ENCODE measurements around the gene CYSRT1. TPM values are rescaled to one million over a fixed set of nuclear protein-coding genes. Genes with fewer than 3 reads are reported as not detected.
A peak's percentile ranks its signal among the peaks of the same experiment; 100 is the strongest.

The CYSRT1 gene
- total RNA-seq, 1 experiment from 2014 or later = 1.4 TPM

- H3K4me3 Mint-ChIP-seq (ENCODE audit: unreplicated experiment) = no peak overlapping the region
- no peaks in the 10 kb centered on the region for H3K27me3 Mint-ChIP-seq (ENCODE audit: insufficient read depth, unreplicated experiment)
- POLR2A ChIA-PET = interaction anchor here (1.7 to 1.9 kb wide), 3 partner anchors 10 to 30 kb away, joined by 5 to 7 read pairs (median 5); partner anchors contain the start of genes NDOR1, SSNA1 and TMEM203
- CTCF ChIA-PET = interaction anchor here (0.9 to 1.0 kb wide), 2 partner anchors 18 to 23 kb away, joined by 3 to 4 read pairs; no protein-coding TSS in a partner anchor
- peaks cover 5% of the 10 kb centered on the region for H3K4me1 Mint-ChIP-seq (ENCODE audit: insufficient read depth, unreplicated experiment)
- DNase-seq (ENCODE audit: unreplicated experiment) = no peak
- TF ChIP-seq, protein P1, sequence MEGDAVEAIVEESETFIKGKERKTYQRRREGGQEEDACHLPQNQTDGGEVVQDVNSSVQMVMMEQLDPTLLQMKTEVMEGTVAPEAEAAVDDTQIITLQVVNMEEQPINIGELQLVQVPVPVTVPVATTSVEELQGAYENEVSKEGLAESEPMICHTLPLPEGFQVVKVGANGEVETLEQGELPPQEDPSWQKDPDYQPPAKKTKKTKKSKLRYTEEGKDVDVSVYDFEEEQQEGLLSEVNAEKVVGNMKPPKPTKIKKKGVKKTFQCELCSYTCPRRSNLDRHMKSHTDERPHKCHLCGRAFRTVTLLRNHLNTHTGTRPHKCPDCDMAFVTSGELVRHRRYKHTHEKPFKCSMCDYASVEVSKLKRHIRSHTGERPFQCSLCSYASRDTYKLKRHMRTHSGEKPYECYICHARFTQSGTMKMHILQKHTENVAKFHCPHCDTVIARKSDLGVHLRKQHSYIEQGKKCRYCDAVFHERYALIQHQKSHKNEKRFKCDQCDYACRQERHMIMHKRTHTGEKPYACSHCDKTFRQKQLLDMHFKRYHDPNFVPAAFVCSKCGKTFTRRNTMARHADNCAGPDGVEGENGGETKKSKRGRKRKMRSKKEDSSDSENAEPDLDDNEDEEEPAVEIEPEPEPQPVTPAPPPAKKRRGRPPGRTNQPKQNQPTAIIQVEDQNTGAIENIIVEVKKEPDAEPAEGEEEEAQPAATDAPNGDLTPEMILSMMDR (IDR thresholded peaks at IDR 0.05; ENCODE audit: unreplicated experiment) = no peak
- peaks cover 12% of the 10 kb centered on the region for H3K36me3 Mint-ChIP-seq (ENCODE audit: insufficient read depth, unreplicated experiment)
- no peak overlapping the region for H3K27ac Mint-ChIP-seq (ENCODE audit: low read depth, unreplicated experiment)
- intact Hi-C loops (cut with micrococcal nuclease) = no loop called here
- H3K9me3 Mint-ChIP-seq (ENCODE audit: unreplicated experiment) = no peaks in the 10 kb centered on the region
- no TSS peak for BruUV-seq (replicated peaks)
Observed at GRCh38 chr9:137218754-137219271, 6.2 kb upstream of the CYSRT1 start.

GRCh38 chr9:137219757-137220316, 5.1 kb upstream of the CYSRT1 start:
- H3K27ac Mint-ChIP-seq (ENCODE audit: low read depth, unreplicated experiment) = no peak overlapping the region
- TF ChIP-seq, protein P1 (IDR thresholded peaks at IDR 0.05; ENCODE audit: unreplicated experiment) = no peak
- CTCF ChIA-PET = interaction anchor here (0.8 to 0.9 kb wide), 2 partner anchors 17 kb away, joined by 4 read pairs; no protein-coding TSS in a partner anchor
- H3K4me3 Mint-ChIP-seq (ENCODE audit: unreplicated experiment) = no peak overlapping the region
- H3K9me3 Mint-ChIP-seq (ENCODE audit: unreplicated experiment) = no peaks in the 10 kb centered on the region
- POLR2A ChIA-PET = interaction anchor here (0.6 to 1.9 kb wide), 6 partner anchors 11 to 90 kb away, joined by 3 to 7 read pairs (median 4); partner anchors contain the start of genes NDOR1, TMEM203 and TPRN
- H3K36me3 Mint-ChIP-seq (ENCODE audit: insufficient read depth, unreplicated experiment) = peaks cover 9% of the 10 kb centered on the region
- intact Hi-C loops (cut with micrococcal nuclease) = loop anchor here (10.0 kb wide), 2 partner anchors 45 to 175 kb away; partner anchors contain the start of genes LRRC26, NPDC1 and TMEM210
- no TSS peak for BruUV-seq (replicated peaks)
- no peaks in the 10 kb centered on the region for H3K27me3 Mint-ChIP-seq (ENCODE audit: insufficient read depth, unreplicated experiment)
- DNase-seq (ENCODE audit: unreplicated experiment) = no peak
- peaks cover 5% of the 10 kb centered on the region for H3K4me1 Mint-ChIP-seq (ENCODE audit: insufficient read depth, unreplicated experiment)

- TF ChIP-seq, protein P1 (IDR thresholded peaks at IDR 0.05; ENCODE audit: unreplicated experiment) = no peak
- no peak overlapping the region for H3K27ac Mint-ChIP-seq (ENCODE audit: low read depth, unreplicated experiment)
- BruUV-seq (replicated peaks) = no TSS peak
- H3K4me1 Mint-ChIP-seq (ENCODE audit: insufficient read depth, unreplicated experiment) = peaks cover 5% of the 10 kb centered on the region
- POLR2A ChIA-PET = interaction anchor here (0.6 to 1.9 kb wide), 6 partner anchors 15 to 91 kb away, joined by 3 to 5 read pairs (median 4); partner anchors contain the start of genes NDOR1, TMEM203 and TPRN
- no peak for DNase-seq (ENCODE audit: unreplicated experiment)
- no peaks in the 10 kb centered on the region for H3K27me3 Mint-ChIP-seq (ENCODE audit: insufficient read depth, unreplicated experiment)
- H3K4me3 Mint-ChIP-seq (ENCODE audit: unreplicated experiment) = peak overlapping the region; percentile 12
- H3K9me3 Mint-ChIP-seq (ENCODE audit: unreplicated experiment) = no peaks in the 10 kb centered on the region
- intact Hi-C loops (cut with micrococcal nuclease) = loop anchor here (10.0 kb wide), 2 partner anchors 46 to 176 kb away; partner anchors contain the start of genes LRRC26, NPDC1 and TMEM210
- CTCF ChIA-PET = interaction anchor here (0.7 to 0.8 kb wide), 2 partner anchors 16 to 274 kb away, joined by 3 to 4 read pairs; no protein-coding TSS in a partner anchor
- H3K36me3 Mint-ChIP-seq (ENCODE audit: insufficient read depth, unreplicated experiment) = peaks cover 5% of the 10 kb centered on the region
Observed at GRCh38 chr9:137220317-137221094, 4.5 kb upstream of the CYSRT1 start.

All from MCF 10A (cell line).